Stimulated activated CD8-positive, alpha-beta memory T cell treated with anti-CD3 and anti-CD28 coated beads, Interleukin-12 subunit alpha, Interleukin-12 subunit beta, amount 100 ng/mL, for 4 hours (primary cell): ENCODE data around the gene BST2.

ENCODE experiments used
- DNase-seq: peaks from one replicate; pipeline ENCODE4 v3.0.0-alpha.2; 2020; ENCODE audit warnings: low read depth

The BST2 gene, protein sequence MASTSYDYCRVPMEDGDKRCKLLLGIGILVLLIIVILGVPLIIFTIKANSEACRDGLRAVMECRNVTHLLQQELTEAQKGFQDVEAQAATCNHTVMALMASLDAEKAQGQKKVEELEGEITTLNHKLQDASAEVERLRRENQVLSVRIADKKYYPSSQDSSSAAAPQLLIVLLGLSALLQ

DNA sequence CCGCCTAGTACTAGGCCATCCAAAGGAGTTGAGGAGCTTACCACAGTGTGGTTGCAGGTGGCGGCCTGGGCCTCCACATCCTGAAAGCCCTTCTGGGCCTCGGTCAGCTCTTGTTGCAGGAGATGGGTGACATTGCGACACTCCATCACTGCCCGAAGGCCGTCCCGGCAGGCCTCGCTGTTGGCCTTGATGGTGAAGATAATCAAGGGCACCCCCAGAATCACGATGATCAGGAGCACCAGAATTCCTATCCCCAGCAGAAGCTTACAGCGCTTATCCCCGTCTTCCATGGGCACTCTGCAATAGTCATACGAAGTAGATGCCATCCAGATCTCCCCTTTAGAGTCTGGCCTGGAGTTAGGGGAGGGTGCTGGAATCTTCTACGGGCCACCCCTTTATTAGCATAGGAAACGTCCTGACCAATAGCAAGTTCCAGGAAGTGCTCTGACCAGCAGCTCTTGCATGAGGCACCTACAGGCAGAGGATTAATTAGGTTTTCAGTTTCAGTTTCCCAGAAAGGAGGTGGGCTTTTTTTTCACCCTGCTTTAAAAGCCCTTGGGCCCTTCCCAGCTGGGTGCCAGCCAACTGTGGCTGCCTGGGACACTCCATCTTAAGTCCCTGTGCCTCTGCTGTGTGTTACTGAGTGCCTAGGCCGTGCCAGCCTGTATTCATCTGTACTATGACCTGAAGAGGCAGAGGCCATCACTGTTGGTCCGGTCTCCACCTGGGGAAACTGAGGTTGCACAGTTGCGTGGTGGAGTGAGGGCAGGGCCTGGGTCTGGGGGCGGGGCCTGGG lies at the start of gene BST2:
BST2 (minus strand) TSS at position 381 of the 796 bp plus-strand sequence; CDS start at position 326, 55 bp downstream.
- no peak for DNase-seq

DNA sequence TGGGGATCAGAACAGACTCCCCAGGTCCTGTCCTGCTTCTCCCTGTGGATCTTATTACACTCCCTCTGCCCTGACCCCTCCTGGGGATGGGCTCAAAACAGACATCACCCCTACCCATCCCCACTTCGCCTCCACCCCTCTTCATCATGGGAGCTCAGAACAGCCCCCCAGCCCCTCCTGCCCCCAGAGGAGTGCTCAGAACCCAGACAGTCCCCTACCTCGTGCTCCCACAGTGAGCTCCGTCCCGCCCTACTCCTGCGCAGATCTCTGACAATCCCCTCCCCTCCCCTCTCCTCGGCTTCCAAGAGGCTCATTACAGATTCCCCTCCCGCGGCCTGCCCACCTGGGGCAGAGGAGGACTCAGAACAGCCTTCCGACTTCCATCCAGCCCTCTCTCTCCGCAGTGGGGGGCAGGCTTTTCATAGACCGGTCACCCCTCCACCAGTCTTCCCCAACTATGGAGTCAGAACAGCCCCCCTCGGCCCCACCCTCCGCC lies 49.2 kb upstream of the BST2 start:
- no peak for DNase-seq

GRCh38 chr19:17451820-17452219 lies 46.4 kb upstream of the BST2 start:
- no peak for DNase-seq

- no peak for DNase-seq
Measured at GRCh38 chr19:17450264-17451075, 45.0 kb upstream of the BST2 start.

DNA sequence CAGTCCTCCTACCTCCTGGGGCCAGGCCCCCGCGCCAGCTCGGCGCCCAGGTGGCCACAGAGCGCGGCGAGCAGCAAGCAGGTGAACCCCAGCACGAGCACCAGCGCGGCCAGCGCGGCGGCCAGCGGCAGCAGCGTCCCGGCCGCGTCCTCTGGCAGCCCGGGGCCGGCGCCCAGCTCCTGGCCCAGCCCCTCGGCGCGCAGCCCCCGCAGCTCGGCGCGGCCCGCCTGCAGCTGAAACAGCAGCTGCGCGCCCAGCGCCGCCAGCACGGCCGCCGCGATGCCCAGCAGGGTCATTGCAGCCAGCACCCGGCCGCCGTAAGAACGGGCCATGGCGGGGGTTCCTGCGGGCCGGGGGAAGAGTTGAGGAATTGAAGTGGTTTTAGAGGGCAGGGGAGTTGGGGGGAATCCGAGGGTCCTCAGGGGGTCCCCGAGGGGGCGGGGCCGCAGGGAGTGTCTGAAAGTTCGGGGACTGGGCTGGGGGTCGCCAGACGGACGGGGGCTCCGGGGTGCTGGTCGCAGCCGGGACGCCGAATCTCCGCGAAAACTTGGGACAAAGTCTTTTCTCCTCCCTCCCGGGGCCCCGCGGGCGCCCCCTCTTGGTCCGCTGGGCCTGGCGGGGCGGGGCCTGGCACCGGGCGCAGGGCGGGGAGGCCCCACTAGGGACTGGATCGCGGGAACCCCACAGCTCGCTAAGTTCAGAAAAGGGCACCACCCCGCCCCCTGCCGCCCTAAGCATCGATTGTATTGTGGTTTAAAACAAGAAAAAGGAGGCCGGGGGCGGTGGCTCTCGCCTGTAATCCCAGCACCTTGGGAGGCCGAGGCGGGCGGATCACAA lies 42.9 kb upstream of the BST2 start, which contains the start of gene TMEM221:
TMEM221 (minus strand) TSS at position 538 of the 837 bp plus-strand sequence; CDS start at position 332, 206 bp downstream.
- DNase-seq: peak; percentile 21

DNA sequence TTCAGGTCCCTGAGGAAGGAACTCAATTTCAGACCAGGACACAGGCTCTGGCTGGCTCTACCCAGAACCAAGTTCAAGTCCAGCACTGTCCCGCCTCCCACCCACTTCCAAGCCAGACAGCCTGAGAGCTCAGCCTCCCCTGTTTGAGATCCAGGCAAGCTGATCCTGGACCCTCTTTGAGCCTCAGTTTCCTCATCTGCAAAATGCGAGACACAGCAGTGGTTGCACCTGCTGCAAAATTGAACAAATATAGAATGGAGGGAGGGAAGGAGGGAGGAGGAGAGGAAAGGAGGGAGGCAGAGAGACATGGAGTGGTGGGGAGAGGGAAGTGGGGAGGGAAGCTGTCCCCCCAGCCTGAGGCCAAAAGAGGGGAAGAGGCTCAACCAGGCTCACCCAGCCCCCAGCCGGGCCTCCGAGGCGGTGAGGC lies 42.3 kb upstream of the BST2 start:
- DNase-seq: no peak

- no peak for DNase-seq
Measured at GRCh38 chr19:17445526-17446165, 40.2 kb upstream of the BST2 start.

DNA sequence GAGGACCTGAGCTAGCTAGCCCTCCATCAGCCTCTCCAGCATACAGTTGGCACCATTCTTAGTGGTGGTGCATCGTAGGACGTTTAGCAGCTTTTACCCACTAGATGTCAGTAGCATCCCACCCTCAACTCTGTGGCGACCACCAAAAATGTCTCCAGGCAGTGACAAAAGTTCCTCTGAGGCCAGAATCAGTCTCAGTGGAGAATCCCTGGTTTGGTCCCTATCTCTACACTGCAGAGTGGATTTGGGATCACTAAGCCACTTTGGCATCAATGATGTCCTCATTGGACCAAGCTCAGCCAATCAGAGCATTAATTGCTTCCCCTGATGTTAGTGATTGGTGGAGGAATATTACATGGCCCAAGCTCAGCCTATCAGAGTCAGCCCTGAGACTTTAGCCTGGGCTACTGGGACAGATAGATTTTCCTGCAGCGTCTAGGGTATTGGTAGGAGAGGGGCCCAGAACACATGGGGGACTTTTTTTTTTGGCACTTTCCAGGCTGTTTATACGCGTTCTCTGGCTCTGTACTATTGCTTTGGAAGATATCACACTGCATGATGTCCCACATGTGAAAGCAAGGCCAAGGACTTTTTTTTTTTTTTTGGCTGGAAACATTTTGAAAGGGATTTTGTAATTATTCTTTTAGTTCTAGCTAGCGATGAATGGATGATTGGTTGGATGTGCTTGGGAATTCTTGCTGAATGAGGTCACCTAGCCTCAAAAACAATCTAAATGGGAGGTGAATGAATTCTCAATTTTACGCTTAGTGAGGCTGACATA lies 36.0 kb upstream of the BST2 start:
- no peak for DNase-seq

- no peak for DNase-seq
Measured at GRCh38 chr19:17436874-17437267, 31.4 kb upstream of the BST2 start.

DNA sequence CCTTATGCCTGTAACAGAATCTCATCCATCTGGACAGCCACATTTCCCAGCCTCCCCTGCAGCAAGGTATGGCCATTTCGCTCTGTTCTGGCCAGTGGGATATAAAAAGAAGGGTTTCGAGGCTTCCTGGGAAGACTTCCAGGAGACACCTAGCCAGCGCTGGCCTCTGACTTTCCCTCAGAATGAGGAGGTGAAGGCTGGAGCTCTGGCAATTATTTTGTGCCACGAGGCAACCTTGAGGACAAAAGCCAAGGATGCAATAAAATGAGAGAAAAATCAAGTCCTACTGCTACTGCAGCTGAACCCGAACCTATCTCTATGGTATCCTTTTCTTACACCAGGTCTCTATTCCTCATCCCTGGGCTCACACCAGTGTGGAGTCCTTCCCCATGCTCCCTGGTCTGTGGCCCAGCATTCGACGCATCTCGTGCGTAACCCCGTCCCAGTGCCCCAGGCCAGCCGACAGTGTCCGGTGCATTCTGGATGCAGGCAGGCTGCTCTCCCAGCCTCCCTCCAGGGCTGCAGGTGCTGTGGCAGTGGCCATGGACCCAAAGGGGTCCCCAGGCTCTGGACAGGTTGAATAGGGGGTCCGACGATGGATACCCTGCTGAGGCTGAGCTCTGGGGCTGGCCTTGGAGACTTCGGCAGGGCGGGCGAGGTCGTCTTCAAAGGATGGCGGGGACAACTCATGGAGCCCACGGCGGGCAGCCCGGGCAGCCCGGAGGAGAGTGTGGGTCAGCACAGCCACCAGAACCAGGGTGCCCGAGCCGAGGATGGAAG lies 30.9 kb upstream of the BST2 start:
- no peak for DNase-seq

GRCh38 chr19:17435218-17435617 lies 29.8 kb upstream of the BST2 start:
- DNase-seq: no peak

GRCh38 chr19:17431417-17431816 lies 26.0 kb upstream of the BST2 start:
- no peak for DNase-seq

DNA sequence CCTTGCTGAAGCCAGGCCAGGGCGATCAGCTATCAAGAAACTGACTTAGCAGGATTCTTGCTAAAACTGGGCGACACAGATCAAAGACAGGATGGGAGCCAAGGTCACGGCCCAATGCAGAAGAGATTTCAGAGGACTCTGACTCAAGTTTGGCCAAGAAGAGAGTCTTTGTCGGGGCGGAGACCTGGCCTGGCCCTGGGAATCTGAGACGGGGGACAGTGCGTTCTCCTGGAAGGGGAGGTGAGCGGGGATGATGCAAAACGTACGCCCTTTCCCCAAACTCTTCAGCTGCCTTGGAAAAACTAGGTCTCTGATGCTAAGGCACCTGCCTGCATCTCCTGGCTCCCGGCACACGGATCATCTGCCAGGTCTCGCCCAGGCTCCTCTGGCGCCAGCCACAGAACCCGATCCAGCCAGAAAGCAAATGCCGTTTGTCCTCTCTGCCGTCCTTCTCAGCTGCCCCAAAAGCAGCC lies 24.2 kb upstream of the BST2 start:
- no peak for DNase-seq

DNA sequence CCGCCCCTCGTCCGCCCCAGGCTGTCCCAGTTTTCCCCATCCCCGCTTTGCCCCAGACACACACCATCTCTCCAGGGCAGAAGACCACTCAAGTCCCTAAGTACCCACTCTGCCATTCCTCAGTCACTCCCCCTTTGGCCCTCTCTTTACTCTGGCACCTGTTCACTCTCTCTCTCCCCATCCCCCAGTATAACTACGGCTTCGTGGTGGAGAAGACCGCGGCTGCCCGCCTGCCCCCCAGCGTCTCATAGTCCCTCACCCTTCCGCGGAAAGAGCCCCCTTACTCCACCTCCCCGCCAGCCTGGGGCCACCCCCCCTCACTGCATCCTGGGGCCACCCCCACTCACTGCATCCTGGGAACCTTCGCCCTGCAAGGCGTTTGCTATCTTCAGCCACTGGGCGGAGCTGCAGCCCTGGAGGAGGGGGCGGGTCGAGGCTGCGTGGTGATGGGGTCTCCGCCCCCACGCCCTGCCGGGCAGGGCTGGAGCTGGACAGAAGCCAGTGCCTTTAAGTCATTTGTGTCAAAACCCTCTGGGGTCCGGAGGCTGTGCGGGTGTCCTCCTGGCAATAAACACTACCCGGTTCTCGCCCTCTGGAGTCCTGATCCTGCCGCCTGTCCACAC lies 19.4 kb upstream of the BST2 start:
- DNase-seq: no peak

GRCh38 chr19:17423429-17424208 lies 18.2 kb upstream of the BST2 start:
- no peak for DNase-seq

DNA sequence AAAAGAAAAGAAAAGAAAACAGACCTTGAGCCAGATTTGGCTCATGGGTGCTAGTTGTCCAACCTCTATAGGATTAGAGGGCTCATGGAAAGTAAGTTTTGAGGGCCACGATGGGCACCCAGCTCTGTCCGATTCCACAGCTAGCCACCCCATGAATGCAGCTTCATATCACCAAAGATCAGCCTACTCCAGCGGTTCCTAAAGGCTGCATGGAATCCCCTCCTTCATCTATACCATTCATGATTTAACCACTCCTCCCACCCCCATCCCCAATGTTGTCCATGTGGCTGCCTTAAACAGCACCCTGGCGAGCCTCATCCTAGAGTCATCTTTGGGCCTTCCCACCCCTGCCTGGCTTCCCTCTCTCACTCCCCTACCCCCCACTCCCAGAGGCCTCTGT lies 16.5 kb upstream of the BST2 start:
- DNase-seq: no peak

GRCh38 chr19:17420475-17420924 lies 15.1 kb upstream of the BST2 start:
- DNase-seq: no peak
